Muscle of leg (tissue), 11 donors: ENCODE results near the gene FOXK1. TPM values are rescaled to one million over a fixed set of nuclear protein-coding genes. Genes with fewer than 3 reads are reported as not detected.

Source experiments
- DNase-seq: peaks from one replicate; pipeline ENCODE4 v3.0.0; 2013
- H3K27ac ChIP-seq: one replicate; pipeline ENCODE4 v1.5.1; 2013; ENCODE audit warnings: mild to moderate bottlenecking, low read length, control low read depth
- H3K27me3 ChIP-seq: one replicate; pipeline ENCODE4 v1.6.1; 2013; ENCODE audit warnings: low read length; ENCODE audit not compliant: control insufficient read depth, insufficient read depth
- H3K36me3 ChIP-seq: one replicate; pipeline ENCODE4 v1.6.1; 2013; ENCODE audit warnings: low read length; ENCODE audit not compliant: control insufficient read depth, insufficient read depth
- H3K4me1 ChIP-seq: one replicate; pipeline ENCODE4 v1.6.1; 2013; ENCODE audit warnings: low read length; ENCODE audit not compliant: control insufficient read depth, insufficient read depth
- H3K4me3 ChIP-seq: one replicate; pipeline ENCODE4 v1.5.1; 2013; ENCODE audit warnings: low read length, control low read depth
- H3K9me3 ChIP-seq: replicated peaks from 2 replicates; pipeline ENCODE4 v1.6.1; 2013; ENCODE audit warnings: low read depth, low read length; ENCODE audit not compliant: control insufficient read depth
- WGBS: methylation state at CpG from one replicate; pipeline ENCODE4 v1.1.5; 2013; ENCODE audit warnings: missing lambda C conversion rate; ENCODE audit not compliant: insufficient coverage; 5-methylcytosine and 5-hydroxymethylcytosine counted together
- polyA plus RNA-seq, 8 donors: library from polyadenylated mRNA; unstranded; fragments of 120-200 nt; gene quantifications; one replicate each; pipeline versions ENCODE4 v1.2.1 to v1.2.3, GENCODE V29; 2013; ENCODE audit warnings: inconsistent platforms in 1 of 8, low replicate concordance in 1 of 8; ENCODE audit not compliant: insufficient read length in 8 of 8, insufficient read depth in 1 of 8
- total RNA-seq: library from RNA; stranded (reverse); fragments of 120-200 nt; gene quantifications from one replicate; pipeline ENCODE4 v1.2.4, GENCODE V29; 2013

Gene FOXK1
- total and polyA plus RNA-seq, 9 donors = 10.9 to 19.8 (median 18.2) TPM

- H3K27ac ChIP-seq = no peak overlapping the region
- no peaks in the 10 kb centered on the region for H3K9me3 ChIP-seq
- peaks cover 13% of the 10 kb centered on the region for H3K4me1 ChIP-seq
- H3K27me3 ChIP-seq = no peaks in the 10 kb centered on the region
- no peak for DNase-seq
- H3K4me3 ChIP-seq = no peak overlapping the region
- H3K36me3 ChIP-seq = peaks cover 23% of the 10 kb centered on the region
- 48% methylated on average over 7 of the region's 7 CpGs for WGBS
Measured at GRCh38 chr7:4769761-4770160, 87.7 kb downstream of the FOXK1 start.

GRCh38 chr7:4770886-4771285, 88.8 kb downstream of the FOXK1 start:
- WGBS = 80% methylated on average over 1 of the region's 9 CpGs
- Histone ChIP-seq H3K27ac (no peak overlapping the region), H3K4me1 (peaks cover 15% of the 10 kb centered on the region), H3K9me3 (no peaks in the 10 kb centered on the region), H3K4me3 (no peak overlapping the region), H3K36me3 (peaks cover 16% of the 10 kb centered on the region), H3K27me3 (no peaks in the 10 kb centered on the region)
- DNase-seq = no peak

GRCh38 chr7:4771737-4772136, 89.6 kb downstream of the FOXK1 start:
- 84% methylated on average over 7 of the region's 9 CpGs for WGBS
- DNase-seq = no peak
- H3K4me1 ChIP-seq = peaks cover 23% of the 10 kb centered on the region

GRCh38 chr7:4772306-4772705, 90.2 kb downstream of the FOXK1 start:
- no peak overlapping the region for H3K4me3 ChIP-seq
- H3K27me3 ChIP-seq = no peaks in the 10 kb centered on the region
- DNase-seq = no peak
- 93% methylated on average over 3 of the region's 6 CpGs for WGBS
- H3K4me1 ChIP-seq = peaks cover 23% of the 10 kb centered on the region
- peaks cover 13% of the 10 kb centered on the region for H3K36me3 ChIP-seq
- H3K27ac ChIP-seq = no peak overlapping the region
- no peaks in the 10 kb centered on the region for H3K9me3 ChIP-seq

More at GRCh38 chr7:4771737-4772136, 89.6 kb downstream of the FOXK1 start:
- no peaks in the 10 kb centered on the region for H3K27me3 ChIP-seq
- peaks cover 16% of the 10 kb centered on the region for H3K36me3 ChIP-seq
- H3K9me3 ChIP-seq = no peaks in the 10 kb centered on the region
- no peak overlapping the region for H3K4me3 ChIP-seq
- H3K27ac ChIP-seq = no peak overlapping the region

- Histone ChIP-seq H3K4me3 (no peak overlapping the region), H3K9me3 (no peaks in the 10 kb centered on the region), H3K4me1 (peaks cover 17% of the 10 kb centered on the region), H3K27ac (no peak overlapping the region), H3K27me3 (no peaks in the 10 kb centered on the region), H3K36me3 (peaks cover 8% of the 10 kb centered on the region)
- whole genome bisulfite sequencing = 93% methylated on average over 11 of the region's 12 CpGs
- no peak for DNase-seq
Measured at GRCh38 chr7:4774007-4774406, 91.9 kb downstream of the FOXK1 start.

- Histone ChIP-seq H3K4me3 (peak overlapping the region; percentile 100), H3K27ac (peak overlapping the region; percentile 94), H3K9me3 (no peaks in the 10 kb centered on the region), H3K36me3 (peaks cover 8% of the 10 kb centered on the region), H3K27me3 (no peaks in the 10 kb centered on the region), H3K4me1 (peaks cover 17% of the 10 kb centered on the region)
- WGBS = 18% methylated on average over 15 of the region's 24 CpGs
- DNase-seq = peak; percentile 88
Measured at GRCh38 chr7:4774658-4775249, 92.7 kb downstream of the FOXK1 start.

- DNase-seq = peak; percentile 98
- Histone ChIP-seq H3K36me3 (peaks cover 8% of the 10 kb centered on the region), H3K4me3 (peak within 1 kb of the TSS; percentile 100), H3K9me3 (no peaks in the 10 kb centered on the region), H3K27ac (peak within 1 kb of the TSS; percentile 94), H3K27me3 (no peaks in the 10 kb centered on the region), H3K4me1 (peaks cover 17% of the 10 kb centered on the region)
- WGBS = under 1% methylated on average over 53 of the region's 55 CpGs
Measured at GRCh38 chr7:4775250-4775847, 93.3 kb downstream of the FOXK1 start, which contains the start of gene AP5Z1. Gene AP5Z1, plus strand, starts transcription at chr7:4775623. Its CDS starts 93 bp downstream, at chr7:4775716.

GRCh38 chr7:4775848-4776623, 93.9 kb downstream of the FOXK1 start:
- WGBS = 12% methylated on average over 23 of the region's 32 CpGs
- H3K4me1 ChIP-seq = peaks cover 17% of the 10 kb centered on the region
- no peaks in the 10 kb centered on the region for H3K9me3 ChIP-seq
- H3K36me3 ChIP-seq = peaks cover 13% of the 10 kb centered on the region
- peak overlapping the region; percentile 86 for H3K27ac ChIP-seq
- peak; percentile 47 for DNase-seq
- H3K27me3 ChIP-seq = no peaks in the 10 kb centered on the region
- H3K4me3 ChIP-seq = peak overlapping the region; percentile 100

- H3K9me3 ChIP-seq = no peaks in the 10 kb centered on the region
- no peak overlapping the region for H3K4me3 ChIP-seq
- peaks cover 16% of the 10 kb centered on the region for H3K4me1 ChIP-seq
- no peaks in the 10 kb centered on the region for H3K27me3 ChIP-seq
- H3K36me3 ChIP-seq = peaks cover 37% of the 10 kb centered on the region
- WGBS = no CpG with 5 or more reads among the region's 5 CpGs
- no peak overlapping the region for H3K27ac ChIP-seq
- DNase-seq = no peak
Measured at GRCh38 chr7:4779118-4779517, 97.0 kb downstream of the FOXK1 start.

GRCh38 chr7:4781366-4782069, 99.4 kb downstream of the FOXK1 start:
- H3K27me3 ChIP-seq = no peaks in the 10 kb centered on the region
- no peak for DNase-seq
- 95% methylated on average over 26 of the region's 27 CpGs for WGBS
- H3K4me3 ChIP-seq = no peak overlapping the region
- H3K9me3 ChIP-seq = no peaks in the 10 kb centered on the region
- H3K4me1 ChIP-seq = peaks cover 2% of the 10 kb centered on the region
- no peak overlapping the region for H3K27ac ChIP-seq
- peaks cover 60% of the 10 kb centered on the region for H3K36me3 ChIP-seq
